Measurements from ENCODE around the gene ATP8B4.

DNA sequence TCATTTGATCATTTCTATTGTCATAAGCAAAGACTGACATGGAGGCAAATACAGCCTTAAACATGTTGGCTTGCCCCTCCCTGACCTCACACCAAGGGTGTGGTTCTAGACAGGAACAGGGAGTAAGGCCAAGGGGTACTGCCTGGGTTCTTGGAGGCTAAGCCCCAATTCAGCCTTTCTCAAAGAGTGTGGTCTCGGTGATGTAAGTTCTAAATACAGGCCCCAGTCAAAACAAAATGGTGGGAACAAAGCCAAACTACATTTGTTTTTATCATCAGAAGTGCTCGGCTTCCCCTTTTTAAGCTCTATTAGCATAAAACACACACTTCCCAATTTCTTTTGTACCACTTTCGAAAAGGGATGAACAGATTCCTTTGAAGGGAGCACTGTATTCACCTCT, 129.5 kb downstream of the ATP8B4 start:
- TF ChIP-seq, protein P1, sequence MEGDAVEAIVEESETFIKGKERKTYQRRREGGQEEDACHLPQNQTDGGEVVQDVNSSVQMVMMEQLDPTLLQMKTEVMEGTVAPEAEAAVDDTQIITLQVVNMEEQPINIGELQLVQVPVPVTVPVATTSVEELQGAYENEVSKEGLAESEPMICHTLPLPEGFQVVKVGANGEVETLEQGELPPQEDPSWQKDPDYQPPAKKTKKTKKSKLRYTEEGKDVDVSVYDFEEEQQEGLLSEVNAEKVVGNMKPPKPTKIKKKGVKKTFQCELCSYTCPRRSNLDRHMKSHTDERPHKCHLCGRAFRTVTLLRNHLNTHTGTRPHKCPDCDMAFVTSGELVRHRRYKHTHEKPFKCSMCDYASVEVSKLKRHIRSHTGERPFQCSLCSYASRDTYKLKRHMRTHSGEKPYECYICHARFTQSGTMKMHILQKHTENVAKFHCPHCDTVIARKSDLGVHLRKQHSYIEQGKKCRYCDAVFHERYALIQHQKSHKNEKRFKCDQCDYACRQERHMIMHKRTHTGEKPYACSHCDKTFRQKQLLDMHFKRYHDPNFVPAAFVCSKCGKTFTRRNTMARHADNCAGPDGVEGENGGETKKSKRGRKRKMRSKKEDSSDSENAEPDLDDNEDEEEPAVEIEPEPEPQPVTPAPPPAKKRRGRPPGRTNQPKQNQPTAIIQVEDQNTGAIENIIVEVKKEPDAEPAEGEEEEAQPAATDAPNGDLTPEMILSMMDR (IDR thresholded peaks at IDR 0.05; ENCODE audit: extremely low read depth in 1 of 2, insufficient read depth in 1 of 2, low read depth in 1 of 2, low read length in 2 of 2), result no peak
- TF ChIP-seq POLR2A (IDR thresholded peaks at IDR 0.05; ENCODE audit: low read depth, low read length) (no peak), JUN (IDR thresholded peaks at IDR 0.05; ENCODE audit: borderline replicate concordance, insufficient read depth, insufficient read length, low read depth) (no peak), POLR2AphosphoS5 (IDR thresholded peaks at IDR 0.05; ENCODE audit: insufficient read depth, low read depth, low read length) (no peak), MAX (IDR thresholded peaks at IDR 0.05; ENCODE audit: insufficient read depth, insufficient read length) (no peak), EZH2 (IDR thresholded peaks at IDR 0.05; ENCODE audit: borderline replicate concordance, low read depth, low read length, severe bottlenecking) (no peak), GATA2 (IDR thresholded peaks at IDR 0.05; ENCODE audit: insufficient read depth, insufficient read length, low read depth, low read length) (no peak), MYC (IDR thresholded peaks at IDR 0.05; ENCODE audit: low read depth, low read length) (no peak), FOS (IDR thresholded peaks at IDR 0.05; ENCODE audit: borderline replicate concordance, insufficient read depth, low read length) (no peak)

Measured in endothelial cell of umbilical vein (primary cell).